Measurements from ENCODE around the gene APOL6. TPM values are rescaled to one million over a fixed set of nuclear protein-coding genes. Genes with fewer than 3 reads are reported as not detected.
"Not testable (repeated sequence)": the region's sequence is repeated elsewhere in the genome, so short reads cannot be mapped to it uniquely, and the experiment has no call there.

The APOL6 gene
- polyA plus RNA-seq, 1 donor: 2.8 TPM

GRCh38 chr22:35638410-35638809 is 9.8 kb upstream of the APOL6 start:
- peak; percentile 88 for DNase-seq

- no peak for DNase-seq
Observed at GRCh38 chr22:35641494-35642120, 6.6 kb upstream of the APOL6 start.

GRCh38 chr22:35642305-35642741 is 5.9 kb upstream of the APOL6 start:
- no peak for DNase-seq

- DNase-seq: no peak
Observed at GRCh38 chr22:35643991-35644390, 4.3 kb upstream of the APOL6 start.

GRCh38 chr22:35645646-35646045 is 2.6 kb upstream of the APOL6 start:
- no peak for DNase-seq

- DNase-seq: no peak
Observed at GRCh38 chr22:35649026-35649553, 844 bp downstream of the APOL6 start.

GRCh38 chr22:35649636-35650250 is 1.5 kb downstream of the APOL6 start:
- DNase-seq: no peak

- DNase-seq: no peak
Observed at GRCh38 chr22:35651085-35651484, 2.8 kb downstream of the APOL6 start.

- no peak for DNase-seq
Observed at GRCh38 chr22:35653824-35654223, 5.6 kb downstream of the APOL6 start.

GRCh38 chr22:35656284-35656752 is 8.1 kb downstream of the APOL6 start:
- DNase-seq: no peak

GRCh38 chr22:35657571-35658312 is 9.5 kb downstream of the APOL6 start:
- no peak for DNase-seq

- DNase-seq: no peak
Observed at GRCh38 chr22:35660291-35661127, 12.3 kb downstream of the APOL6 start.

- DNase-seq: no peak
Observed at GRCh38 chr22:35661464-35661863, 13.2 kb downstream of the APOL6 start.

- DNase-seq: no peak
Observed at GRCh38 chr22:35662914-35663313, 14.7 kb downstream of the APOL6 start.

GRCh38 chr22:35663371-35663770 is 15.1 kb downstream of the APOL6 start:
- DNase-seq: no peak

- no peak for DNase-seq
Observed at GRCh38 chr22:35664955-35665587, 16.8 kb downstream of the APOL6 start.

- DNase-seq: not testable (repeated sequence)
Observed at GRCh38 chr22:35666699-35667098, 18.5 kb downstream of the APOL6 start.

GRCh38 chr22:35674335-35674734 is 26.1 kb downstream of the APOL6 start:
- DNase-seq: no peak

GRCh38 chr22:35676065-35676464 is 27.8 kb downstream of the APOL6 start:
- DNase-seq: not testable (repeated sequence)

GRCh38 chr22:35677460-35678187 is 29.4 kb downstream of the APOL6 start:
- DNase-seq: no peak

- no peak for DNase-seq
Observed at GRCh38 chr22:35678836-35679235, 30.6 kb downstream of the APOL6 start.

Measured in hindlimb muscle (tissue), 1 donor.